A549 (cell line): Measurements from ENCODE around the gene H2AZ2.

ENCODE experiments used
- CEBPB ChIP-seq, 2 experiments: fragments of >200 bp in 1 of 2; sonication (Bioruptor Twin) in 1 of 2; formaldehyde crosslinking in 1 of 2; IDR thresholded peaks; 2 replicates each; pipeline ENCODE4 v1.6.1; 2012 to 2016
- JUNB ChIP-seq: fragments of >200 bp; sonication (Bioruptor Twin); formaldehyde crosslinking; IDR thresholded peaks from 2 replicates; pipeline ENCODE4 v1.6.1; 2016
- POLR2AphosphoS2 ChIP-seq: conservative IDR thresholded peaks from 2 replicates; pipeline ENCODE4 v1.6.1; 2012; ENCODE audit warnings: low read length, improper control_type of control experiment, inconsistent platforms
- TF ChIP-seq, protein P1 (sequence below): fragments of >200 bp; sonication (Bioruptor Twin); formaldehyde crosslinking; IDR thresholded peaks from 3 replicates; pipeline ENCODE4 v1.5.1; 2016
- TF ChIP-seq, protein P2 (sequence below): fragments of 450-650 bp; IDR thresholded peaks from 2 replicates; pipeline ENCODE4 v1.6.1; 2014; ENCODE audit warnings: antibody characterized with exemption

DNA sequence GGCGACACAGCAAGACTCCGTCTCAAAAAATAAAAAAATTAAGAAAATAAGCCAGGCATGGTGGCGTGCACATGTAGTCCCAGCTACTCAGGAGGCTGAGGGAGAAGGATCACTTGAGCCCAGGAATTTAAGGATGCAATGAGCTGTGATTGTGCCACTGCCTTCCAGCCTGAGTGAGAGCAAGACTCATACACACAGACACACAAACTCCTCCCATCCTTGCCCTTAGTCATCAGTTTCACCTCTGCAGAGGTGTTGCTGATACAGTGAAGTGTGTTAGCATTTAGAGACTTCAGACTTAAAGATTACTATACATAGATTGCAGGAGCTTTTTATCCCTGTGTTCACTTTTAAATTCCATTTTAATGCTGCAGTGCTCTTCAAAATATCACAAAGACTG is 5.5 kb upstream of the H2AZ2 start:
- TF ChIP-seq, protein P1, sequence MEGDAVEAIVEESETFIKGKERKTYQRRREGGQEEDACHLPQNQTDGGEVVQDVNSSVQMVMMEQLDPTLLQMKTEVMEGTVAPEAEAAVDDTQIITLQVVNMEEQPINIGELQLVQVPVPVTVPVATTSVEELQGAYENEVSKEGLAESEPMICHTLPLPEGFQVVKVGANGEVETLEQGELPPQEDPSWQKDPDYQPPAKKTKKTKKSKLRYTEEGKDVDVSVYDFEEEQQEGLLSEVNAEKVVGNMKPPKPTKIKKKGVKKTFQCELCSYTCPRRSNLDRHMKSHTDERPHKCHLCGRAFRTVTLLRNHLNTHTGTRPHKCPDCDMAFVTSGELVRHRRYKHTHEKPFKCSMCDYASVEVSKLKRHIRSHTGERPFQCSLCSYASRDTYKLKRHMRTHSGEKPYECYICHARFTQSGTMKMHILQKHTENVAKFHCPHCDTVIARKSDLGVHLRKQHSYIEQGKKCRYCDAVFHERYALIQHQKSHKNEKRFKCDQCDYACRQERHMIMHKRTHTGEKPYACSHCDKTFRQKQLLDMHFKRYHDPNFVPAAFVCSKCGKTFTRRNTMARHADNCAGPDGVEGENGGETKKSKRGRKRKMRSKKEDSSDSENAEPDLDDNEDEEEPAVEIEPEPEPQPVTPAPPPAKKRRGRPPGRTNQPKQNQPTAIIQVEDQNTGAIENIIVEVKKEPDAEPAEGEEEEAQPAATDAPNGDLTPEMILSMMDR = no peak
- no peak for TF ChIP-seq POLR2AphosphoS2
- TF ChIP-seq JUNB = no peak
- no peak for TF ChIP-seq CEBPB (IDR thresholded peaks at IDR 0.05)
- TF ChIP-seq, protein P2, sequence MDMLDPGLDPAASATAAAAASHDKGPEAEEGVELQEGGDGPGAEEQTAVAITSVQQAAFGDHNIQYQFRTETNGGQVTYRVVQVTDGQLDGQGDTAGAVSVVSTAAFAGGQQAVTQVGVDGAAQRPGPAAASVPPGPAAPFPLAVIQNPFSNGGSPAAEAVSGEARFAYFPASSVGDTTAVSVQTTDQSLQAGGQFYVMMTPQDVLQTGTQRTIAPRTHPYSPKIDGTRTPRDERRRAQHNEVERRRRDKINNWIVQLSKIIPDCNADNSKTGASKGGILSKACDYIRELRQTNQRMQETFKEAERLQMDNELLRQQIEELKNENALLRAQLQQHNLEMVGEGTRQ = no peak
